RPMI7951 (cell line): ENCODE measurements around the gene ZNF385D. TPM values are rescaled to one million over a fixed set of nuclear protein-coding genes. Genes with fewer than 3 reads are reported as not detected.
"Not testable (repeated sequence)": the region's sequence is repeated elsewhere in the genome, so short reads cannot be mapped to it uniquely, and the experiment has no call there.

Experiments
- DNase-seq: peaks from one replicate; pipeline ENCODE4 v3.0.0-alpha.2; 2012; ENCODE audit warnings: low read depth
- total RNA-seq: library from RNA; depleted of rRNA; stranded (reverse); fragments of >200 nt; shearing (Covaris generic); gene quantifications from 2 replicates; pipeline ENCODE4 v1.2.3, GENCODE V29; 2014

Gene ZNF385D
- total RNA-seq, 1 experiment from 2014 or later: not detected

DNA sequence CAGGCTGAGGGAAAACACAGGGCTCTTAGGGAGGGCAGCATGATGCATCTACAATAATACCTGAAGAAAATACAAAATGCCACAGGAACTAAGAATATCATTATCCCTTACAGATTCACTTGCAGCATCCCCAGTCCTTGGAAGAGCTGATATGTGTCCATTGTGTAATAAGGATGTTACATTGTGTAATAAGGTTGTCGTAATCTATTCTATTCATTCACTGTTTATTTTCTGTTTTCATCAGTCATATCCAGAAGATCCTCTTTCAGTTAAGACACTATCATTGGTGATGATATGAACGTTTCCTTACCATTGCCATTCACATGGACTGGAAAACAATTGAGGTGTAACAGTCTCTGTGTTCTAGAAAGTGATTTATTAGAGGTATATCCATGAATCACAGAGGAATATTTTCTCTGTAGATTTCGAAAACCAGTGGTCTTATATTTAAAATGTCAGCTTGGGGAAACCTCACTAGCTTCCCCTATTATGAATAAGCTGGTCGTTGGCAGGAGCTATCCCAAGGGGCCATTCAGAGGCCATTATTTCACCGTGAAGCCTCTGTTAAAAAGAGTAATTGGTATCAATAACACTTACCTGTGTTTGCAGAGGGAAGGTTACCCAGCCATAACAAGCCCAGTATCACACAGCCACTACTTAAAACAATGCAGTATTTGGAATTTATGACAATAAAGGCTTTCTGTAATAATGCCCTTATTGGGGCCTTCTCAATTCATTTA is 241.1 kb downstream of the ZNF385D start:
- DNase-seq: no peak

DNA sequence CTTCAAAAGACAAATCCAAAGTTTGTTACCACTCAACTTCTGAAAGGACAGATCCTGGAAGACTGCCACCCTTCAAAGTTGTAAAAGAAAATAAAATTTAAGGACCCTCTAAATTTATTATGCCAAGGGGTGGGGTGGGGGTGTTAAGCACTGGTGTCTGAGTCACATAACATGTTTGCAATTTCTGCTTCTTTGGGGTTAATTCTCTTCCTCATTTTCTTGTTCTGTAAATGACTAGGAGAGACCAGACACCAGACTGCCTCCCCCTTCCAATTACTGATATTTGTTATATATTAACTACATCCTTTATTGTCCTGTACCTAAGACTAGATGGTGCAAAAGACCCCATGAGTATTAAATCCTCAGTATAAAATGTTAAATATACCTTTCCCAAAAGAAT is 242.8 kb downstream of the ZNF385D start:
- DNase-seq: no peak

DNA sequence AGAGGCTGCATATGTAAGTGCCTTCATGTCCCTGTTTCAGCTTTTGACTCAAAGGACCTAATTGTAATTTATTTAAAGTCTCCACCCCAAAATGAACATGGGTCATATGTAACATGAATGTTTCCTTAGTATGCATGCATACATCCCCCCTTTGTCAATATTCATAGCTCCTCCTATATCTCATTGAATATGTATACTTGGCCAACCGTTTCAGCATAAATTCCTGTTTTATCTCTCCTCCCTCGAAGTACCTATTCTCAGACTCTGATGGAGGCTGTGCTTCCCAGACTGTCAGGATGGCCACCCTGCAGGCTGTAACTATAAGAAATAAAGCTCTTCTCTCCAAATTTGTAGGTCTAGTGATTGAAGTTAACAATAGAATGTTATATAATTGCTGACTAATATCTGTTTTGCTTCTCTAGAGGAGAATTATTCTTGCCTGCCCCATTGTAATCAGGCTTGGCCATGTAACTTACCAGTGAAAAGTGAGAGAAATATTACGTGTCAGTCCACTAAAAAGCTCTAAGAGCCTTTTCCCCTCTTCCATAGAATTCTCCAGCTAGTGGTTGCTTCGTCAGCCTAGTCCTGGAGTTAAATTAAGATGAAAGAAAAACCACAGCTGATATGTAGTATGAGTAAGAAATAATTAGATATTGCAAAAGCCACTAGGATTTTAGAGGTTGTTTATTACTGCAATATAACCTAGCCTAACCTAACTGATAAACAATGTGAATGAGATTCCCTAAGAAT is 245.1 kb downstream of the ZNF385D start:
- DNase-seq: no peak

DNA sequence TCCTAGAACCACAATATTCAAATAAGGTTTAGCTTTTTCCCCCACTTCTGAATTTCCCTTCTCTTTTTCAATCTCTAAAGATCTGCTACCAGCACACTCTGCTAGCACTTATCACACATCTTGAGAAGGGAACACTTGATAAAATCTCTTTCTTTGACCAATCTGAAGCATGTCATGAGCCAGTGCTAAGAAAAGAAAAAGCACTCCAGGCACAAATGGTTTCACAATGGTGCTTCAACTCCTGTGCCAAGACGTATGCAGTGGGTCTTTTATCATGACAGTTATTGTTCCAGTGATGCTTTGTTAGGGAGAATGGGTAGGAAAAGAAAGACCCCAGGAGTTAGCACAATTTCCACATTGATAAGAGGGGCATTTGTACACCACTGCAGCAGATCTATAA is 248.4 kb downstream of the ZNF385D start:
- DNase-seq: no peak

DNA sequence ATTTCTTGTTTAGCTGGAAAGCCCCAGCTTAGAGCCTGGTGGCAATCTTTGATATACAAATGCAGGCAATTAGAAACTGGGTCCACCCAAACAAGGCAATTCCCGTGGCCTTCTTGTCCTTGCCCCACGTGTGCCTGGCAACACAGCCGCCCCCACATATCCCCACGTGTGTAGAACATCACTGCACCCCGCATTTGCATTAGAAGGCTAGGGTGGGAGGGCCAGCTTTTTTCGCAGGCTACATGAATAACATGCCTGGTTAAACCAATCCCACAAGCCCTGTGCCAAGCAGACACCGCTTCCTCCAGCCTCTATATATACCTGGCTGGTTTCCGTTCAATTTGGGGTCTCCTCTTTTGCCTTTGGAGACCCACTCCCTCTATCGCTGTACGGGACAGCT is 250.2 kb downstream of the ZNF385D start:
- DNase-seq: no peak

DNA sequence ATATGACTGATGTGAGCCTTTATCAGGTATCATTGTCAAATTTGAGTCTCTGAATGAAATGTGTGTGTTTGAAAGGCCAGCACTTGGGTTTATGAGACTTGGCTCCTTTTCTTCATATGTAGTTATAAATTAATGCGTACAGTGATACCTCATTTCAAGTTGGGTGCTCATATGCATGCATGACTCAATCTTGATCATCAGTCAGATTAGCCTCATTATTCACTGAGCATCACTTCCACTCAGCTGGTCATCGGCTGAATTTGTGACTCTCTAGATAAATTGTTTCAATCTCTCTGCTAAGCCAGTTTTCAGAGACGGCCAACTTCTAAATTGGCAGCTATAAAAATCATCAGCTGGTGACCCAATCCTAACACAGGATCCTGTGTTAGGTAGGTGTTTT is 260.3 kb downstream of the ZNF385D start:
- DNase-seq: not testable (repeated sequence)

DNA sequence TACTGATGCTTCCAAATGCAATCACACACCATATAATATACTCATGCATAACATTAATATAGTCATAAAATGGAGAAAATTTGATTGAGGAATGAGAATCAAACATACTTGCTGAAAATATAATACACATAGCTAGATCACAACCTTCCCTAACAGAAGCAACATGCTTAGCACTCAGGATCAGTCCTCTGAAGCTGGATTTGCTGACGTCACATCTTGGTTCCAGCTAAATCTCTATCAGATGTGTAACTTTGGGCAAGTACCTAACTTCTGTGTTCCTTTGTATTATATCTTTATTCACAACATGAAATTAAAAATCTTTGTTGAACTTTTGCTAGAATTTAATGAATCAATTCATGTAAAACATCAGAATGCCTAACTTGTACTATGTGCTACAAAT is 263.5 kb downstream of the ZNF385D start:
- no peak for DNase-seq

DNA sequence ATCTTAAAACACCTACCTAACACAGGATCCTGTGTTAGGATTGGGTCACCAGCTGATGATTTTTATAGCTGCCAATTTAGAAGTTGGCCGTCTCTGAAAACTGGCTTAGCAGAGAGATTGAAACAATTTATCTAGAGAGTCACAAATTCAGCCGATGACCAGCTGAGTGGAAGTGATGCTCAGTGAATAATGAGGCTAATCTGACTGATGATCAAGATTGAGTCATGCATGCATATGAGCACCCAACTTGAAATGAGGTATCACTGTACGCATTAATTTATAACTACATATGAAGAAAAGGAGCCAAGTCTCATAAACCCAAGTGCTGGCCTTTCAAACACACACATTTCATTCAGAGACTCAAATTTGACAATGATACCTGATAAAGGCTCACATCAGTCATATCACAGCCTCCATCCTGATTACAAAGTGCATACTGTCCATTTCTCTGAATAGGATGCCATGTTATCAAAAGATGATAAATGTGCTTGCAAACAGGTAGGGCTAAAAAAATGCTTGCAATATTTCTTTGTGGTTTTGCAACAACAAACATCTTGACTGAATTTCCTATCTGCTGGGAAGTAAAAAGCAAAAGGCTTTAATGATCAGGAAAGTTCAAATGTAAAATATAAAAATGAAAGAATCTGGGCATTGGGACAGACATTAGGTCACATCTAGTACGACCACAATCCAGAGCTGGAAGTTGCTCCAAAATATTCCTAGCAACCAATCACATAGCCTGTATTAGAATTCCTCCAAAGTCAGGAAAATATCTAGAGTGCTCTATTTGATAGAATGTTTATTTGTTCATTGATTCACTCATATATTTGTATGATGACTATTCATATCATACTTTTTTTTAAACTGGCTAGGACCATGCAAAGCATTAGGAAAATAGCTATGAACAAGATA is 264.7 kb downstream of the ZNF385D start:
- DNase-seq: not testable (repeated sequence)

DNA sequence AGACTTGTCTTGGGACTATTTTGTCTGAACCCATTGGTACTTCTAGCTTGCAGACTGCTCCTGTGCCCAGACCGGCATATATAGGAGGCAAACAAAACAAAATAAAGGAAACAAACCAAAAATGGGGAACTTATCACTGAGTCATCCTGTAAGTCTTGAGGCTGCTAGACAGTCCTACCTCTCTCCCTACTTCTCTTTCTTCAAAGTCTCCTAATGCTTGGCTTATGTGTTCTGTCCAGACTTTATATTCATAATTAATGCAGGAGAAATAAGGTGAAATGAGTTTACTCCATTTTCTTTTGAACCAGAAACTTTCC is 266.2 kb downstream of the ZNF385D start:
- no peak for DNase-seq

DNA sequence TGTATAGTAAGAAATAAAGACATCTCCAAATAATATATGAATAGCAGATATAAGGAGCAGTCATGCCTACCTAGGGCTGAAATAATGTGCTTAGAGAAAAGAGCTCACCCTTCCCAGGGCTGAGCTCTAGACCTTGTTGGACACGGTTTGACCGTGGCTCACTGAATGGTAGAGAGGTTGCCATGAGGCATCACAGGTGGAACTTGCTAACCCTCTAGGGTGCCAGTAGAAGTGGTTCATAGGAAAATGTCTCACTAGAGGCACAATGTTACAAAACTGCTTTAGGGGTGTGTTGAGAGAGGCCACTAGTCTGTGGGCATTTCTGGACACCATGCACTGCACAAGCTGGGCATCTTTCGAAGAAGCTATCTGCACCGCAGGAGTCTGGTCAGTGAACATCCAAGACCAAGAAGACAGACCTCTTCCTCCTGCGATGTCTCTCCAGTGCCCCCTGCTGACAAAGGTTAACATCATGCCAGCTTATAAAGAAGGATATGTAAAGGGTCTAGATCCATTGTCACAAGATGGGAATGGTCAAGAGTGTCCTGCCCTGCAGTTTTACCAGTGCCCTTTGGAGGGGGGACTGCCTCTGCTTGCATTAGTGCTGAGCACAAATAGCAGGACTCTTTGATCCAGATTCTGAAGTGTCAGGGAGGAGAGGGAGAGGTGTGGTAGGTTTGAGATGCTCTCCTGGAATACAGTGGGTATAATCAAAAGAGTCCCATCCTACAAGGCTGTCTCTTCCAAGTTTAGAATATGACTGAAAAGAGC is 266.8 kb downstream of the ZNF385D start:
- DNase-seq: peak; percentile 16

DNA sequence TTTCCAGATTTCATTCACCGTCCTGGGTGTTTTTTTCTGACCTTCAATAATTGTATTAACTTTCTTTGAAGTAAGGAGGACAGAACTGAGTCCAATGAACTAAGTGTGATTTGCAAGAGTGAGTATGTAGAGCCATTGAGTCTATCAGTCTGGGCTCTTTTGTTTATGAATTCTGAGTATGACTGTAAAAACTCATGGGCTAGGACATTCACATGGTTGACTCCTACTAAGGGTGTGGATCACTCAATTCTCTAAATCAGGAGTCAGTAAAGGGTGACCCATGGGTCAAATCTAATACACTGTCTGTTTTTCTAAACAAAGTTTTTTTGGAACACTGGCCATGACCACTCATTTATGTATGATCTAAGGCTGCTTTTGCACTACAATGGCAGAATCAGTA is 269.0 kb downstream of the ZNF385D start:
- DNase-seq: no peak

DNA sequence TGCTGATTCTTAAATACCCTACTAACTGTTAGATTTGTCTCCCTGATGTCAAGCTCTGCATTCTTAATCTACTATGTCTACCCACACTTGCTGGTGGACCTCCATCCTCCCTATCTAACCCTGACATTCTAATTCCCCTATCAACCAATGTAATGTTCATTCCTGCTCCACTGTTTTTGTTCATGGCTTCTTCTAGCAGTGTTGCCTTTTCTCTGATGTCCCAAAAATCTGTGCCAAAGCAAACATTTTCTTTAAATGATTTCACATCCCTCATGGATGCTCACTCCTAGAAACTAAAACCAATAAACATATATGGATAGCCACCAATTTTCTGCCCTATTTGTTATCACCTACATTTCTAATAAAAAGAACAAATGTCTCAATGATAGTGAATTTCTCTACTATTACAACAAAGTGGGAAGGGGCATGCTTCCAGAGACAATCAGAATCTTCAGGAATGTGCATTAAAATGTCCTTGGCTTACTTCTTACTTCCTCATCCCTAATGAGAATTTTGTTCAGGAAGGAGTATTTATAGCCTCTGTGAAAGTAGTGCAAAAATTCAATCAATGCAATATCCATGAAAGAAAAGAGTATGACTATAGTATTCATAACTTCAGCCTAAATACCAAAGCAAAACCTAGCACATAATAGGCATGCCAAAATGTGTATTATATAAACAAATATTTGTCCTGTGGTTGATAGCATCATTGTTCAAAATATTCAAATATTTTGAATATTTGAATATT is 273.3 kb downstream of the ZNF385D start:
- DNase-seq: no peak

DNA sequence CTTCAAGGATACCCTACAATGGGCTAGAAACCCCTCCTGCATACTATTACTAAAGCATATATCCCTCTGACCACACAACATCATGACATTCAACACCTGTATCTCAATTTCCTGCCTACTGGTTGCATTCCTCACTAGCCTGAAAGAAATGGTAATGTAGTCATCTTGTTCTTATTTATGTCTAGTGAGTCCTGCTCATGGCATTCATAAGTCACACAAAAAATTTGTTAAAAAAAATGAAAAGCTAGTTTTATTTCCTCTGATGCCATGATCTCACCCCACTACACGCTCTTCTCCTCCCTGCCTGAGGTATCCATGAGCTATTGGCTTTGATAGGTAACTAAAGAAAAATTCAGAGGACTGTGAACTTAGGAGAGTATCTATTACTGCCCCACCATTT is 284.5 kb downstream of the ZNF385D start:
- no peak for DNase-seq

DNA sequence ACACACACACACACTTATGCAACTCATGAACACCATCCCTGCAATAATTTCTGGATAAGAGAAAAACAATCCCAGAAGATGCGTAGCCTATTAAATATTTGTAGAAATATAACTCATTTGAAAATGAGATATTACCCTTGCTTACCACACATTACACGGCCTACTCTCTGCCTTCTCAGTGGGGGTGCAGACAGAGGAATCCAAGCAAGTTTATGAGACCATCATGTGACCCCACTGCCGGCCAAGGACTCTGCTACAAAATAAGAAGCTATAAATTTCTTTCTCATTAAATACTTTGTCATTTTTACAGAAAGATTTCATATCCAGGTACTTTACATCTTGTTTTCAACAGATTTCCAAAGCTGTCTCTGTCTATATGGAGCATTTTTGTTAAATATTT is 286.3 kb downstream of the ZNF385D start:
- DNase-seq: no peak

DNA sequence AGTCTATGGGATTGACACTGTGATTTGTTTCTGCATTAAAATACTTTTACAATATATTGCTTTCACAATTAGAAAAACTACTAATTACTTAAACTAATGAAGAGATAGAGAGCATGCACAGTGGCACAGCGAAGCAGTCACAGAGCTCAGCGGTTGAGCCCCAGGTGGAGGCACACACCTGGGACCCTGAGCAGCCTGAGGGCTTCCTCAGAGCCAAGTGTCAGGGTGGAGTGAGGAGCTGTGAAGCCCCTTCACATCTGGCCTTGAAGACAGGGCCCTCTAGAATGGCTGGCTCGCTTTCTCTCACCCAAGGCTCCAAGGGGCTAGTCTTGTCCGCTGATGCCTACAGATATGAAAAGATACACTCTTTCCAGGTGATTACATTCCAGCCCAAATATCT is 287.7 kb downstream of the ZNF385D start:
- no peak for DNase-seq

DNA sequence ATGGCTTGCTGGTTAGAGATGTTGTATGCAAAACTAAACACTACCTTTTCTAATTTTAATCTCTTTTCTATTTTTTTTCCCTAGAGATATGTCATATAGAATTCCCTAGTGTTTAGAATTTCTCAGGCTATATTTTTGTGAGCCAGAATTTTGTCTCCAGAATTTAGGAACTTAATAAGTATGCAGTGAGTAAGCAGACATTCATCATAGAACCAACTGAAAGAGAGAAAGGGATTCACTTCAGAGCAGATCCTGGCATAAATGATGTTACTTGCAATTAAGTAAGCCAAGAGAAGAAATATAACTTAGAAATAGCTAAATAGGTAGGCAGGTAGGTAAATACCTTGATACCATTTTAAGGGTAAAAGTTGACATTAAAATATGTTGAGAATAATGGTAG is 288.9 kb downstream of the ZNF385D start:
- DNase-seq: no peak

DNA sequence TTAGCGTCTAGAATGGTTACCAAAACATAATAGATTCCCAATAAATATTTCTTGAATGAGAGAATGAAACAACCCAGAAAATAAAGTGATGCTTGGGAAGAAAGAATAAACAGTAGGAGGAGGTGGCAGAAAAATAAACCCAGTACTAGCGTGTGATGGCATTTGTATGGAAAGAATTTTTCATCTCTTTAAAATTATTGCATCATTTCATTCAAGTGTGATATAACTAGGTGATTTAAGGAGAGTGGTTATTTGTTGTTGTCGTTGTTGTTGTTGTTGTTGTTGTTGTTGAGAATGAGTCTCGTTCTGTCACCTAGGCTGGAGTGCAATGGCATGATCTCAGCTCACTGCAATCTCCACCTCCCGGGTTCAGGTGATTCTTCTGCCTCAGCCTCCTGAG is 293.9 kb downstream of the ZNF385D start:
- DNase-seq: no peak

DNA sequence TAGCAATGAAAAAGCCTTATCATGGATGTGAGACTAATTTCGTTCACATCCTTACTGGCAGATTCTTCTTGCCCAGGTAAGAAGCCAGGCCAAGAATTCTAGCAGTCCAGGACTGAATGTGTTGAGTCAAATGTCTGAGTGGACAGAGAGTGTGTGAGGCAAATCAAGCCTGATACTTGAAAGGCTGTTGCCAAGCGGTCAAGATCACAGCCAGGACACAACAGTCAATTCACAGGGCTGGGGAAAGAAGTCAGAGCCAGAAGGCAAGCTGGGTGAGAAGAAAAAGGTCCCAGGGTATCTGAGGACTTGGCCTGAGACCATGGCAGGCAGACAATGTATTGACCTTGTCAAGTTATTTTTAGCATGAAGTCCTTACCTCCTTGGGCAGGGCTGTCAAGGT is 301.3 kb downstream of the ZNF385D start:
- no peak for DNase-seq

DNA sequence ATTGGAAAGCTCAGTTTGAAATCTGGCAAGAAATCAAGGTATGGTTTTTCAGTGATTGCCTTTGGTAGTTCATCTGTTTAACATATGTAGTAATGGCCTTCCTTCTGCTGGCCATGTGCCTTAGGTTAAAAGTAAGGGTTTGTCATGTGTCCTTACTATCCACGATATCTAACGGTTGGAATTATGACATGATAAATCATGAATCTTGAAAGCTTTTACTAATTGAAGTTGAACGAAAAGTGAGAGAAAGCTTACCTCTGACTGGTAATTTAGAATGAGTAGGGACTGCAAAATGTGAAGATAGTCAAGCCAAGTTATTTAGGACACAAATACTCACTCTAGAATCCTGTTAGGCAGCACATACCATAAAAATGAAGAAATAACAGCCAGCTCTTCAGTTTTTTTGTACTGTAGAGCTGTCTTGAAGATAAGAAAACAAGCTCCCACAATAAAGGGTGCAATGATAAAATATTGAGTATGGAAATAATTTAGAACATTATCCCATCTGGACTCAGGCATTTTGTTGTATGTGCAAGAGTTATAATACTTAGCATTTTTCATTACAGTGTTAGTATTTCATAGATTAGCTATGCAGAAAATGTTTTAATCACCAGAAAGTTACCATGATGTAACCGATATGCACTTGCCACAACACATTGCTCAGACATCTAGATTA is 303.4 kb downstream of the ZNF385D start:
- DNase-seq: no peak

DNA sequence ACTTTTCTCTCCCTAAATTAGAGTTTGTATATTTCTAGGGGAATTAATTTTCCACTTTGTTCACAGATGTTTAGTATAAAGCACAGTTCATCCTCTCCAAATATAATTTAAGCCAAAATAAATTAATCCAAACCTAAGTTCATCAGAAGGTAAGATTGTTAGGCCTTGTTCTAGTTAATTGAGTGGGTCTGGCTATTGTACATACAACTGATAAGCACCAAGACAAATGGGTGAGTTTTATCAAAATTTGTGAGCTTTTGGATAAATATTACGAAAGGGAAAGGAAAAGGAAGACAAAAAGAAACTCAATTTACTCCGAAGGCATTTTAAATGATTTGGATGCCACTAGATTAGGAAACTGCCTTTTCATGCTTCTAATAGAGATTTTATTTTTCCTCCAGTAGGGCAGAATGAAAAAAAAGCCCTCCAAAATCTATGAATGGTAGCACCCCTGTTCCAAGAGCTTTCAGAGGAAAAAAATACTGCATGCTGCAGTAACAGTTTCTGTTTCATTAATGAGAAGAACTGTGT is 304.0 kb downstream of the ZNF385D start:
- no peak for DNase-seq
